H1 (cell line): Measurements from ENCODE around the gene CIAO3. TPM values are rescaled to one million over a fixed set of nuclear protein-coding genes. Genes with fewer than 3 reads are reported as not detected.
A peak's percentile ranks its signal among the peaks of the same experiment; 100 is the strongest.

Experiments used
- BRCA1 ChIP-seq: IDR thresholded peaks from 2 replicates; pipeline ENCODE4 v1.6.1; 2012; ENCODE audit warnings: low read depth, low read length, improper control_type of control experiment
- EZH2 ChIP-seq: fragments of 200-600 bp; sonication (generic); IDR thresholded peaks from 2 replicates; pipeline ENCODE4 v1.7.1; 2012; ENCODE audit warnings: low read depth, mild to moderate bottlenecking, moderate library complexity, low read length, inconsistent platforms; ENCODE audit not compliant: severe bottlenecking
- GABPA ChIP-seq: IDR thresholded peaks from 2 replicates; pipeline ENCODE4 v1.6.1; 2011; ENCODE audit warnings: mild to moderate bottlenecking, low read length, moderate library complexity, borderline replicate concordance; ENCODE audit not compliant: insufficient read depth
- NANOG ChIP-seq: IDR thresholded peaks from 2 replicates; pipeline ENCODE4 v1.6.1; 2011; ENCODE audit warnings: low read length, low read depth, mild to moderate bottlenecking, inconsistent platforms; ENCODE audit not compliant: insufficient read depth, poor library complexity, severe bottlenecking
- polyA plus RNA-seq, 7 experiments: library from polyadenylated mRNA; depleted of rRNA in 3 of 7; stranded (reverse) in 5 of 7; unstranded in 2 of 7; fragments of >200 nt in 5 of 7; fragments of 200-250 nt in 2 of 7; gene quantifications; 1 replicate in 5 of 7; 2 replicates in 1 of 7; 4 replicates in 1 of 7; pipeline versions ENCODE4 v1.2.1 to v1.2.3, GENCODE V29; 2011 to 2013; ENCODE audit warnings: missing spikeins in 2 of 7, mixed read lengths in 2 of 7
- total RNA-seq: library from RNA; stranded (reverse); fragmentation: NEBNext Ultra II Directional; extraction: Animal tissue kit (Norgen Biotek cat#: 25700); gene quantifications from 2 replicates; pipeline ENCODE4 v1.2.1, GENCODE V29; 2021

Gene CIAO3
- total and polyA plus RNA-seq, 2 of the 8 experiments (the other 6 are each of a cell fraction or from before 2014, with no cell fraction given): 20.0 to 20.4 TPM

DNA sequence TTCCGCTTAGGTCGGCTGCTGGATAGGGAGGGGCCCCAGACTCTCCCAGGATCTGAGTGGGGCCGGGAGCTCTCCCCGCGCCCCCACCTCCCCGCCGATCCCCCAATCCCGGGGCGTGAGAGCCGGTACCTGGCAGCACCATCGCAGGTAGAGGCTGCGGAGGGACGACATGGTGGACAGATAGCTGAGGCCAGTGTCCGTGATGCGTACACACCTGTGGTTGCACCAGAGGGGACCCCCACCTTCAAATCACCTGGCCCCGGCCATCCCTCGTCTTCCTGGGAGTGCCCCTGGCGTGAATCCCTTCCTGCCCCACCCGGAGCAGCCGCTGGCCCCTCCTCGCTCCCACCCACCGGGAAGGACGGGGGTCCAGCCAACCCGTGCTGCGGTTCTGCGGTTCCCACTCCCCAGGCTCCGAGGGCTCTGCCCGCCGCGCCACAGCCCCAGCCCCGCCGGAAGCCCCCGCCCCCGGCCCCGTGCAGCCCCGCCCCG lies 45.9 kb downstream of the CIAO3 start (continued):
- TF ChIP-seq GABPA (no peak), BRCA1 (no peak), EZH2 (peak; percentile 28), NANOG (no peak)
- TF ChIP-seq, all 59 proteins: peak for 2
